Cardiac fibroblast (primary cell): Measurements from ENCODE around the gene PLEKHN1.

Source experiments
- DNase-seq, 2 donors: peaks; one replicate each; pipeline versions ENCODE4 v3.0.0 to v3.0.0-alpha.2; 2010; ENCODE audit warnings: low read depth in 2 of 2
- H3K4me3 ChIP-seq, 2 donors: replicated peaks in 1 of 2; 1 replicate in 1 of 2; 2 replicates in 1 of 2; pipeline ENCODE4 v1.5.1; 2011; ENCODE audit warnings: low read depth in 2 of 2, low read length in 2 of 2, mild to moderate bottlenecking in 2 of 2, moderate library complexity in 1 of 2
- CTCF ChIP-seq: IDR thresholded peaks from one replicate; pipeline ENCODE4 v1.5.1; 2011; ENCODE audit warnings: low read depth, mild to moderate bottlenecking, low read length, inconsistent platforms

PLEKHN1 gene

DNA sequence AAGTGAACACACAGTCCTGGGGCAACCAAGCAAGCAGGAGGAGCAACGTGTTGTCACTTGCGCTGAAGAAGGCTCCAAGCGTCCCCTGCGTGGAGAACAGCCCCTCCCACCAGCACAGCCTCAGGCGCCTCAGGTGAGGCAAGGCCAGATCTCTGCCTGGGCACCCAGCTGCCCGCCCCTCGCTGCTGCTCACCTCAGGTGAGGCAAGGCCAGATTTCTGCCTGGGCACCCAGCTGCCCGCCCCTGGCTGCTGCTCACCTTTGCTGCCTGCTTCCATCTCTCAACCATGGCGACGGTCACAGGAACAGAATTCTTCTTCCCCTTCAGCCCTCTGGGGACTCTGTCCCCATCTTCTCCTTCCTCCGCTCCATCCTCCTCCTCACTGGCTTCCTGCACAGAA is 9.6 kb upstream of the PLEKHN1 start:
- H3K4me3 ChIP-seq = no peak overlapping the region
- DNase-seq = no peak
- TF ChIP-seq CTCF = no peak

- DNase-seq = peak; percentile 89 to 91
- no peak for TF ChIP-seq CTCF
- peak within 1 kb of the TSS; percentile 98 for H3K4me3 ChIP-seq
These were observed 7.2 kb upstream of the PLEKHN1 start, which contains the start of gene NOC2L for GRCh38 chr1:958823-959730. NOC2L (minus strand) TSS chr1:959256; CDS start chr1:959240, 16 bp downstream.

DNA sequence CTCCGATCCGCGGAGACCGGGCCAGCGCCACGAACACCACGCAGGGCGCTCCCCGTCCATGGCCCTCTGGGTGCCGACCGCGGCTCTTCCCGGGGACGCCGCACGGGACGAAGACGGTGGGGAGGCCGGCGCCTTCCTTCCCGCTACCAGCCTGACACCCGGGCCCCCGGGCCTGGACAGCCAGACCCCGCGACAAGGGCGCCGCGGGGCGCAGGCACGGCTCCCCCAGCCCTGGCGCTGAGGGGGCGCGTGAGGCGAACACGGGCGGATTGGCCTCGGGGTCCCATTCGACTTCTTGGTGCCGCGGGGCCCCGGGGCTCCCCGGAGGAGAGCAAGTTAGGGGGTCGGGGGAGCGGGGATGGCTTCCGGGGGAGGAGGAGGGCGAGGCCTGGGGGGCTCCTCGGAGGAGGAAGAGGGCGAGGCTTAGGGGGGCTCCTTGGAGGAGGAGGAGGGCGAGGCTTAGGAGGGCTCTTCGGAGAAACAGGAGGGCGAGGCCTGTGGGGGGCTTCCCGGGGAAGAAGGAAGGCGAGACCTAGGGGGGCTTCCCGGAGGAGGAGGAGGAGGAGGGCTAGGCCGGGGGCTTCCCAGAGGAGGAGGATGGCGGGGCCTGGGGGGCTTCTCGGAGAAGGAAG is 6.4 kb upstream of the PLEKHN1 start:
- H3K4me3 ChIP-seq = peak overlapping the region; percentile 47 to 68
- no peak for TF ChIP-seq CTCF

DNA sequence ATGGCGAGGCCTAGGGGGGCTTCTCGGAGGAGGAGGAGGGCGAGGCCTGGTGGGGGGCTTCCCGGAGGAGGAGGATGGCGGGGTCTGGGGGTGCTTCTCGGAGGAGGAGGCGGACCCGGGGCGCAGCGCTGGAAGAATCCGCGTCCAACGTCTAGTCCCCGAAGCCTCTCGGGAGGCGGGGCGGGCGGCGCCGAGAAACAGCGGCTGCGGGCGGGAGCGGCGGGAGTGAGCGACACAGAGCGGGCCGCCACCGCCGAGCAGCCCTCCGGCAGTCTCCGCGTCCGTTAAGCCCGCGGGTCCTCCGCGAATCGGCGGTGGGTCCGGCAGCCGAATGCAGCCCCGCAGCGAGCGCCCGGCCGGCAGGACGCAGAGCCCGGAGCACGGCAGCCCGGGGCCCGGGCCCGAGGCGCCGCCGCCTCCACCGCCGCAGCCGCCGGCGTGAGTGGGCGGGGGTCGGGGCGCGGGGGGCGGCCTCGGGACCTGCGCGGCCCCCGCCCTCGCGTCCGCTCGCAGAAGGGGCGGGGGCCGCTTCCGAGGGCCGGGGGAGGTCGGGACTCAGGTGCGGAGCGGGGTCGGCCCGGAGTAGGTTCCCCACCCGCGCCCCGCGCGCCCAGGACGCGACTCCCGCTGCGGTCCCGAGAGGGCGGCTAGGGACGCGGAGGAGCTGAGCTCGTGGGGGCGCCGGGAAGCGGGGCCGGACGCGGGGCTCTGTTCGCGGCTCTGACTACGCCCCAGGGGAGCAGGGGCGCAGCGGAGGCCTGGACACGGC is 5.7 kb upstream of the PLEKHN1 start, which contains the start of gene KLHL17:
Gene KLHL17 (plus strand): TSS at position 222 of the 769 bp plus-strand sequence. CDS start 110 bp downstream, at position 332.
- peak; percentile 66 to 72 for DNase-seq

More for the DNA sequence above, 6.4 kb upstream of the PLEKHN1 start:
- DNase-seq = no peak

DNA sequence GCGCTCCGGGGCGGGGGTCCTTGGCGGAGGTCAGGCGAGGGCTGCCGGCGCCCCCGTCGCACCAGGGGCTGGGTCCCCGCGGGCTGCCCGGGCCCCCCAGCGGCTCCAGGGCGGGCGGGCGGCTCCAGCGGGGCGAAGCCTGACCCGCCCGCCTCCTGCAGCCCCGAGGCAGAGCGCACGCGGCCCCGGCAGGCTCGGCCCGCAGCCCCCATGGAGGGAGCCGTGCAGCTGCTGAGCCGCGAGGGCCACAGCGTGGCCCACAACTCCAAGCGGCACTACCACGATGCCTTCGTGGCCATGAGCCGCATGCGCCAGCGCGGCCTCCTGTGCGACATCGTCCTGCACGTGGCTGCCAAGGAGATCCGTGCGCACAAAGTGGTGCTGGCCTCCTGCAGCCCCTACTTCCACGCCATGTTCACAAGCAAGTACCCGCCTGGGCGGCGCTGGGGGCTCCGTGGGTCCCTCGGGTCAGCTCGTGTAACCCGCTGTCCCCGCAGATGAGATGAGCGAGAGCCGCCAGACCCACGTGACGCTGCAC is 5.1 kb upstream of the PLEKHN1 start:
- peak overlapping the region; percentile 47 to 68 for H3K4me3 ChIP-seq
- TF ChIP-seq CTCF = no peak
- DNase-seq = no peak

More for the DNA sequence above, 5.7 kb upstream of the PLEKHN1 start, which contains the start of gene KLHL17:
- peak within 1 kb of the TSS; percentile 47 to 68 for H3K4me3 ChIP-seq
- no peak for TF ChIP-seq CTCF
